SK-N-SH treated with all-trans-retinoic acid at 6 μM for 48 hours (cell line): ENCODE results near the gene LATS1.

ENCODE experiments used
- ATAC-seq: fragments of 200-7000 bp; cut with Tn5 transposase; 3 replicates; pipeline ENCODE4 v1.9.1; 2020; ENCODE audit warnings: mild to moderate bottlenecking, moderate library complexity
- ARNTL ChIP-seq: fragments of 450-650 bp; formaldehyde crosslinking; IDR thresholded peaks from 2 replicates; pipeline ENCODE4 v1.5.0; 2020; ENCODE audit warnings: low read depth, mild to moderate bottlenecking, moderate library complexity, borderline replicate concordance
- BACH2 ChIP-seq: fragments of 250-450 bp; sonication (Bioruptor Pico); IDR thresholded peaks from 2 replicates; pipeline ENCODE4 v1.9.0; 2021; ENCODE audit warnings: mild to moderate bottlenecking, borderline replicate concordance
- CREB5 ChIP-seq: fragments of 250-450 bp; sonication (Bioruptor Pico); IDR thresholded peaks from 2 replicates; pipeline ENCODE4 v1.5.1; 2020; ENCODE audit warnings: low read depth, mild to moderate bottlenecking, moderate library complexity
- ESRRG ChIP-seq: fragments of 250-450 bp; sonication (Bioruptor Pico); IDR thresholded peaks from 2 replicates; pipeline ENCODE4 v1.6.1; 2021; ENCODE audit warnings: mild to moderate bottlenecking
- GLIS3 ChIP-seq: fragments of 250-450 bp; sonication (Bioruptor Pico); IDR thresholded peaks from 2 replicates; pipeline ENCODE4 v1.5.0; 2020; ENCODE audit warnings: mild to moderate bottlenecking, moderate library complexity
- ISL1 ChIP-seq: fragments of 250-450 bp; sonication (Bioruptor Pico); IDR thresholded peaks from 2 replicates; pipeline ENCODE4 v2.1.2; 2022; ENCODE audit warnings: mild to moderate bottlenecking, moderate library complexity
- OSR1 ChIP-seq: fragments of 250-450 bp; sonication (Bioruptor Pico); IDR thresholded peaks from 2 replicates; pipeline ENCODE4 v1.8.0; 2022; ENCODE audit warnings: moderate library complexity, mild to moderate bottlenecking, inconsistent platforms
- PATZ1 ChIP-seq: fragments of 250-450 bp; sonication (Bioruptor Pico); IDR thresholded peaks from 2 replicates; pipeline ENCODE4 v1.8.0; 2020; ENCODE audit warnings: mild to moderate bottlenecking, moderate library complexity, borderline replicate concordance
- POU6F1 ChIP-seq: fragments of 250-450 bp; sonication (Bioruptor Pico); IDR thresholded peaks from 2 replicates; pipeline ENCODE4 v1.8.0; 2021; ENCODE audit warnings: low read depth, mild to moderate bottlenecking, moderate library complexity, borderline replicate concordance
- PPARA ChIP-seq: fragments of 250-450 bp; sonication (Bioruptor Pico); IDR thresholded peaks from 2 replicates; pipeline ENCODE4 v1.5.0; 2020; ENCODE audit warnings: mild to moderate bottlenecking, borderline replicate concordance
- RARB ChIP-seq: fragments of 250-450 bp; sonication (Bioruptor Pico); IDR thresholded peaks from 2 replicates; pipeline ENCODE4 v1.8.0; 2021; ENCODE audit warnings: mild to moderate bottlenecking, moderate library complexity
- SNAI2 ChIP-seq: fragments of 250-450 bp; sonication (Bioruptor Pico); IDR thresholded peaks from 2 replicates; pipeline ENCODE4 v1.5.0; 2020; ENCODE audit warnings: mild to moderate bottlenecking, moderate library complexity
- TCF4 ChIP-seq: fragments of 250-450 bp; sonication (Bioruptor Pico); IDR thresholded peaks from 2 replicates; pipeline ENCODE4 v1.8.0; 2021; ENCODE audit warnings: mild to moderate bottlenecking, moderate library complexity, borderline replicate concordance
- TOX ChIP-seq: fragments of 250-450 bp; sonication (Bioruptor Pico); IDR thresholded peaks from 2 replicates; pipeline ENCODE4 v1.8.0; 2021; ENCODE audit warnings: mild to moderate bottlenecking, moderate library complexity, borderline replicate concordance
- TSHZ2 ChIP-seq: fragments of 250-450 bp; sonication (Bioruptor Pico); IDR thresholded peaks from 2 replicates; pipeline ENCODE4 v1.5.0; 2020; ENCODE audit warnings: mild to moderate bottlenecking, moderate library complexity
- ZC3H10 ChIP-seq: fragments of 250-450 bp; sonication (Bioruptor Pico); IDR thresholded peaks from 2 replicates; pipeline ENCODE4 v1.5.1; 2021; ENCODE audit warnings: mild to moderate bottlenecking, moderate library complexity
- ZFP3 ChIP-seq: fragments of 250-450 bp; sonication (Bioruptor Pico); IDR thresholded peaks from 2 replicates; pipeline ENCODE4 v1.5.0; 2020; ENCODE audit warnings: mild to moderate bottlenecking, moderate library complexity
- ZFP30 ChIP-seq: fragments of 450-650 bp; formaldehyde crosslinking; IDR thresholded peaks from 2 replicates; pipeline ENCODE4 v1.5.0; 2022; ENCODE audit warnings: mild to moderate bottlenecking, moderate library complexity
- ZNF565 ChIP-seq: fragments of 450-650 bp; formaldehyde crosslinking; conservative IDR thresholded peaks from 2 replicates; pipeline ENCODE4 v1.5.0; 2020; ENCODE audit warnings: low read depth, mild to moderate bottlenecking, moderate library complexity
- ZNF70 ChIP-seq: fragments of 450-650 bp; formaldehyde crosslinking; IDR thresholded peaks from 2 replicates; pipeline ENCODE4 v1.5.0; 2020; ENCODE audit warnings: mild to moderate bottlenecking, moderate library complexity
- ZNF8 ChIP-seq: fragments of 450-650 bp; formaldehyde crosslinking; IDR thresholded peaks from 2 replicates; pipeline ENCODE4 v1.5.0; 2020; ENCODE audit warnings: mild to moderate bottlenecking, moderate library complexity

Gene LATS1

GRCh38 chr6:149660028-149660427 is 57.9 kb downstream of the LATS1 start:
- TF ChIP-seq BACH2 (CRISPR knock-in tag) (no peak), GLIS3 (no peak), ZNF8 (no peak), TSHZ2 (no peak), POU6F1 (no peak)
- ATAC-seq: no peak

- no peak for ATAC-seq
- TF ChIP-seq ZFP30: no peak
- TF ChIP-seq ZNF565: no peak
- no peak for TF ChIP-seq ZNF8
- TF ChIP-seq ESRRG: no peak
- TF ChIP-seq POU6F1: no peak
- no peak for TF ChIP-seq ZC3H10 (CRISPR knock-in tag)
- TF ChIP-seq ISL1 (CRISPR knock-in tag): no peak
- TF ChIP-seq TOX (CRISPR knock-in tag): no peak
- no peak for TF ChIP-seq GLIS3
- TF ChIP-seq PATZ1 (CRISPR knock-in tag): no peak
- no peak for TF ChIP-seq CREB5
- no peak for TF ChIP-seq ZNF70
- TF ChIP-seq SNAI2: no peak
- no peak for TF ChIP-seq BACH2 (CRISPR knock-in tag)
- no peak for TF ChIP-seq ZFP3
- no peak for TF ChIP-seq RARB (CRISPR knock-in tag)
- no peak for TF ChIP-seq ARNTL
- no peak for TF ChIP-seq PPARA (CRISPR knock-in tag)
- TF ChIP-seq OSR1 (CRISPR knock-in tag): no peak
These were observed 60.5 kb downstream of the LATS1 start for GRCh38 chr6:149657441-149657840.

GRCh38 chr6:149651056-149651455 is 66.8 kb downstream of the LATS1 start:
- no peak for ATAC-seq

More at GRCh38 chr6:149651056-149651455, 66.8 kb downstream of the LATS1 start:
- TF ChIP-seq ZFP3: no peak
- no peak for TF ChIP-seq ISL1 (CRISPR knock-in tag)
- TF ChIP-seq ARNTL: no peak
- TF ChIP-seq BACH2 (CRISPR knock-in tag): no peak
- no peak for TF ChIP-seq TCF4 (CRISPR knock-in tag)
- TF ChIP-seq OSR1 (CRISPR knock-in tag): no peak
- TF ChIP-seq ZNF565: no peak
- no peak for TF ChIP-seq TSHZ2
- TF ChIP-seq GLIS3: no peak
- no peak for TF ChIP-seq CREB5
- TF ChIP-seq POU6F1: no peak
- no peak for TF ChIP-seq TOX (CRISPR knock-in tag)
- no peak for TF ChIP-seq SNAI2
